ENCODE results near the gene ARMCX1.
"Not testable (repeated sequence)": the region's sequence is repeated elsewhere in the genome, so short reads cannot be mapped to it uniquely, and the experiment has no call there.

The ARMCX1 gene

DNA sequence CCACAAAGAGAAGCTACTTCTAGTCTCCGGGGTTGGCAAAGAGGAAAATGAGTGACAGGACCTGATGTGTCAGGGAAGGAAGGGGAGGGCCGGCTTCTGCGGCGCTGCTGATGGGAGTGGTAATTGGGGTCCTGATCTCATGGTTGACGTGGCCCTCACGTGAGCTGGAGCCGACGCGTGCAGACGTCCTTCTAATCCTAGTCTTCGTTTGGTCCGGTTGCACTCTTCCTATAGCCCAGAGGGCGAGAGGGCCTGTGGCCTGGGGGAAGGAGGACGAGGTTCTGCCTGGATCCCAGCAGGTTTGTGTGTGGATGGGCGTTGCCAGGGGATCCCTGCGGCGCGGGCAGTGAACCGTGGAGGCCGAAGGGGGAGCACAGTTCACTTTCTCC is at the start of gene ARMCX1:
Gene ARMCX1 (plus strand): TSS at position 186 of the 389 bp plus-strand sequence. CDS start 2,384 bp downstream, outside the sequence.
- DNase-seq: peak; percentile 2

DNA sequence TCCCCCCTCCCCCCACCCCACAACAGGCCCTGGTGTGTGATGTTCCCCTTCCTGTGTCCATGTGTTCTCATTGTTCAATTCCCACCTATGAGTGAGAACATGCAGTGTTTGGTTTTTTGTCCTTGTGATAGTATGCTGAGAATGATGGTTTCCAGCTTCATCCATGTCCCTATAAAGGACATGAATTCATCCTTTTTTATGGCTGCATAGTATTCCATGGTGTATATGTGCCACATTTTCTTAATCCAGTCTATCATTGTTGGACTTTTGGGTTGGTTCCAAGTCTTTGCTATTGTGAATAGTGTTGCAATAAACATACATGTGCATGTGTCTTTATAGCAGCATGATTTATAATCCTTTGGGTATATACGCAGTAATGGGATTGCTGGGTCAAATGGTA is 47.4 kb upstream of the ARMCX1 start:
- not testable (repeated sequence) for DNase-seq

- DNase-seq: no peak
These were observed 43.0 kb upstream of the ARMCX1 start for GRCh38 chrX:101507372-101507771.

DNA sequence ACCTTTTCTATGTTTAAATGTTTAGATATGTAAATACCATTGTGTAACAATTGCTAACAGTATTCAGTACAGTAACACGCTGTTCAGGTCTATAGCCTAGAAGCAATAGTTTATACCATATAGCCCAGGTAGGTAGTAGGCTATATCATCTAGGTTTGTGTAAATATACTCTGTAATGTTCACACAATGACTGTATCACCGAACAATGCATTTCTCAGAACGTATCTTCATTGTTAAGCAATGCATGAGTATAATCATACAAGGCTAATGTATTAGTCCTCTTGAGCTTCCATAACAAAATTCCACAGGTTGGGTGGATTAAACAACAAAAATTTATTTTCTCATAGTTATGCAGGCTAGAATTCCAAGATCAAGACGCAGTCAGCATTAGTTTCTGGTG is 42.4 kb upstream of the ARMCX1 start:
- DNase-seq: no peak

DNA sequence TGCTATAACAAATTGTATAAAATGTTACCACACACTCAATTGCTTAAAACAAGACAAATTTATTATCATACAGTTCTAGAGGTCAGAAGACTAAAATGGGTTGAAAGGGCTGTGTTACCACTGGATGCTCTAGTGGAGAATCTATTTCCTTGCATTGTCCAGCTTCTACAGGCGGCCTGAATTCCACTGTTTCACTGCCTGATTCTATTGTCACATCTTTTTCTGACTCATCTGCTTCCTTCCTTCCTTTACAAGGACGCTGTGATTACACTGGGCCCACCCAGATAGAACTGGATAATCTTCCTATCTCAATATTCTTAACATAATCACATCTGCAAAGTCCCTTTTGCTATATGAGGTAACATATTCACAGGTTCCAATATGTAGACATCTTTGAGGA is 19.4 kb upstream of the ARMCX1 start:
- no peak for DNase-seq

DNA sequence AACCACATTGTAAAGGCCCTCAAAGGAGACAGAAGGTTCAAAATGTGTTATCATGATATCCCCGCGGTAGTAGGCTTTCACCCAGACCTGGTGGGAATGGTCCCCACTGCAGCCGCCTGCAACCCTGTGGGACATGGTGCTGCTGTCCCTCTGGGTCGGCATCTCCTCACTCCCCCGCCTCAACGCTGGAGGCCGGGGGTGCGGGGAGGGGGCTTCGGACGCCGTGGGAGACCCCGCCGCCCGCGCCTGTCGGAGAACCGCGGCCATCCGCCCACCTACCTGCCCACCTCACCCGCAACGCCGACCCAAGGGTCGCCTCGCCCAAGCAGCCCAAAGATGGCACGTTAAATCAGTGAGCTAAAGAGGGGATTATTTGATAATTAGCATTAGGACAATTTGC is 11.2 kb upstream of the ARMCX1 start:
- no peak for DNase-seq

DNA sequence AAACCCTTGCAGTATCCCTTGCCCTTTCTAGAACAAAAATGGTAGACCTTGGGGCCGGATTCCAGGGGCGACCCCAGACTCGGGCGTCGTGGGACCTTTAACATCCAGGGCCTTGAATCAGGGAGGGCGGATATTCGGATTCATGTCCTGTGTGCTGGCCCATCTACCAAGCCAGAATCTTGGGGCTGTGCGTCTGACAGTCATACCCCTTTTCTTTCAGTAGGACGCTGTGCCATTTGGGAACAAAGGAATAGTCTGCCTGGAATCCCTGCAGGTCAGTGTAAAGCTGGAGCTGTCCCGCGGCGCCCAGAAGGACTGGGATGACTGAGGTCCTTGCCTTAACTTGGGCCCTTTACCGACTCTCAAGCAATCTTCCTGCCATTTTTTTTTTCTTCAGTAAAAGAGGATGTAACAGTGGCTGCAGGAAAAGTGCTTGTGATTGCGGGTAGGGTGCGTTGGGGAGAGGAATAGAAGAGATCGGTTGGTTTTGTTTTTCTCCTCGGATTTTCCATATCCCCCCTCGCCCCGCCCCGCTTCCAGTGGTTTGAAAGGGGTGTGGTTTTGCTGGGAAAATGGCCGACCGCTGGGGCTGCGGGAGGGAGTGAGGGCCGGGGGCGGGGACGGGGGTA is 518 bp downstream of the ARMCX1 start:
- DNase-seq: no peak

GRCh38 chrX:101551380-101551767 is 1.0 kb downstream of the ARMCX1 start:
- DNase-seq: no peak

- DNase-seq: no peak
These were observed 2.4 kb downstream of the ARMCX1 start for GRCh38 chrX:101552714-101553113.

DNA sequence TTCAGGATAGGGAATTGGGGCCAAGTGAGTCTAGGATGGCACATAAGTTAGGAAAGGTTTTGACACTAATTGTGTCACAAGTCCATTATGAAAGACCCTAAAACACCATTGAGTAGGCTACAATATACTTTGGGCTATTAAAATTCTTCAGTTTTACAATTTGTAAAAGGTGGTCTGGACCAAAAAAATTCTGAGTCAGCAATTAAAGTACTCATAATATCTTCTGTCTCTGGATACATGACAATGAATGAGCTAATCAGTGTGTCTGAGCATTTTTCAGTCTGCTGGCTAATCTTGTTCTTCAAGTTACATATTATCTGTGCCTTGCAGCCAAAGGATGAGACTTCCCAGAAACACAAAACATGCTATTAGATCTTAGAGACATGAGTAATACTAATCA is 14.3 kb downstream of the ARMCX1 start:
- DNase-seq: no peak

- DNase-seq: peak; percentile 4
These were observed 45.5 kb downstream of the ARMCX1 start for GRCh38 chrX:101595739-101596419.

DNA sequence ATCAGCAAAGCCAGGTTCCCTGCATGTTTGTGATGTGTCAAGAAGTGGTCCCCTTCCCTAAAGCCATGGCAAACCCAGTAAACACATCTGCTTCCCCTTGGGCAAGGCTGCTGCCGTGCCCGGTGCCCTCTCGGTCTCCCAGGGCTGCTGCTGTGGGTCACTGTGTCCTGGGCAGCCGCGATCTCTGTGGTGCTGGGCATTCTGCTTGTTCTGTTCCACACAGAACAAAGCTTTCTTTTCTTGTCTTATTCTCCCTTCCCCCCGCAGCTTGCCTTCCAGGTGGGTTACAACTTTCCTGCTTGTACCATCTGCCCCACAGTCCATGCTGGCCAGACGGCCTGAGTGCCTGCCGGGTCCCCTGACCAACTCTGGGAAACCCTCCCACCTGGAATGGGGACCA is 49.2 kb downstream of the ARMCX1 start:
- DNase-seq: not testable (repeated sequence)

DNA sequence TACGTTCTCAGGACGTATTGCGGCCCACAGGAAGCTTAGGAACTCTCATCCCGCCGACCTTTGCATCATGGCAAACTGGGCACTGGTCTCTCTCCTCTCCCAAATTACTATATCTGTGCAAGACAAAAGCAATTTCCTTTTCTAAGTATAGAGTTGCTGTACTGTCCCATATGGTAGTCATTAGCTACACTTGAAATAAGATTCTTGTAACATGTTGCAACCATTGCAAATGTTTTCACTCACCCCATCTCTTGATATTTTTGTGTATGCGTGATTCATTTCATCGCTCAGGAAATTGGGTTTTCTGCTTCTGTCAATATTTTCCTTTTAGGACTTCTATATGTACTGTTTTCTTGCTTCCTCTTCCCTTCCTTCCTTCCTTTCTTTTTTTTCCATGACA is 51.7 kb downstream of the ARMCX1 start:
- DNase-seq: no peak
